ENCODE data around the gene CACNB2.

DNA sequence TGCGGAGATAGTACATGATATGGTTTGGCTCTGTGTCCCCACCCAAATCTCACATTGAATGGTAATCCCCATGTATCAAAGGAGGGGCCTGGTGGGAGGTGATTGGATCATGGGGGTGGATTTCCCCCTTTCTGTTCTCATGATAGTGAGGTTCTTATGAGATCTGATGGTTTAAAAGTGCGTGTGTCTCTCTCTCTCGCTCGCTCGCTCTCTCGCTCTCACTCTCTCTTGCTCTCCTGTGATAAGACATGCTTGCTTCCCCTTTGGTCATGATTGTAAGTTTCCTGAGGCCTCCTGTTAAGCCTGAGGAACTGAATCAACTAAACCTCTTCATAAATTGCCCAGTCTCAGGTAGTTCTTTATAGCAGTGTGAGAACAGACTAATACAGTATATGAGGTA lies 339.3 kb downstream of the CACNB2 start:
- TF ChIP-seq PAX5 (IDR thresholded peaks at IDR 0.05; ENCODE audit: insufficient read depth, low read length, severe bottlenecking) (no peak), POLR2A (IDR thresholded peaks at IDR 0.05; ENCODE audit: low read depth, low read length) (no peak), POLR2AphosphoS5 (IDR thresholded peaks at IDR 0.05; ENCODE audit: low read depth, low read length) (no peak), TAF1 (IDR thresholded peaks at IDR 0.05; ENCODE audit: low read depth, low read length) (no peak)
